Measurements from ENCODE around the gene MAFG. TPM values are rescaled to one million over a fixed set of nuclear protein-coding genes. Genes with fewer than 3 reads are reported as not detected.

Gene MAFG
- total and polyA plus RNA-seq, 9 of the 15 experiments (the other 6 are each of a cell fraction or from before 2014, with no cell fraction given): 1.1 to 58.1 (median 24.9) TPM

DNA sequence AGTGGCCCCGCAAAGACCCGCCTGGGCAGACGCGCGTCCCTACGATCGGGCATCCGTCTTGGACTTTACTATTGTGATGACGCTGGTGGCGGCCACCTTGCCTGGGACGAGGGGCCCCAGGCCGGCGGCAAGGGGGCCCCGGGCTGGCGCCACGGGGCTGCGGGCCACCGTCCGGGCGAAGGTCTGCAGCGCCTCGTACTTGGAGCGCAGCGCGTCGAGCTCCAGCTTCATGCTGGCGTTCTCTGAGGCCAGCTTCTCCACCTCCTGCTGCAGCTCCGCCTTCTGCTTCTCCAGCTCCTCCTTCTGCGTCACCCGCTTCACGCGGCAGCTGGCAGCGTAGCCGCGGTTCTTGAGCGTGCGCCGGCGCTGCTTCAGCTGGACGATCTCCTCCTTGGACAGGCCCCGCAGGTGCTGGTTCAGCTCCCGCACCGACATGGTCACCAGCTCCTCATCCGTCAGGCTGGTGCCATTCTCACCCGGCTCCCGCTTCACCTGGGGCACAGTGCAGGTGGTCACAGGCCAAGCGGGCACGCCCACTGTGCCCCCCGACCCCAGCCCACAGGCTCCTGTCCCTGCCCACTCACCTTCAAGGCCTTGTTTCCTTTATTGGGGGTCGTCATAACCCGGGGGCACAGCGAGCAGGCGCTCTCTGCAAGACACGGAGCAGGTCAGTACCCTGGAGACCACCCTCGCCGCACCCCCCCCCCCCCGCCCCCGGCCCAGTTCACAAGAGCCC lies 4.8 kb downstream of the MAFG start (continued):
- peak; percentile 29 for TF ChIP-seq CHD4 (IDR thresholded peaks at IDR 0.05; ENCODE audit: insufficient read depth, insufficient replicate concordance, low read depth, low read length, poor library complexity, severe bottlenecking)
- peak; percentile 69 for TF ChIP-seq BHLHE40 (IDR thresholded peaks at IDR 0.05; ENCODE audit: low read length)
- TF ChIP-seq, protein P1, sequence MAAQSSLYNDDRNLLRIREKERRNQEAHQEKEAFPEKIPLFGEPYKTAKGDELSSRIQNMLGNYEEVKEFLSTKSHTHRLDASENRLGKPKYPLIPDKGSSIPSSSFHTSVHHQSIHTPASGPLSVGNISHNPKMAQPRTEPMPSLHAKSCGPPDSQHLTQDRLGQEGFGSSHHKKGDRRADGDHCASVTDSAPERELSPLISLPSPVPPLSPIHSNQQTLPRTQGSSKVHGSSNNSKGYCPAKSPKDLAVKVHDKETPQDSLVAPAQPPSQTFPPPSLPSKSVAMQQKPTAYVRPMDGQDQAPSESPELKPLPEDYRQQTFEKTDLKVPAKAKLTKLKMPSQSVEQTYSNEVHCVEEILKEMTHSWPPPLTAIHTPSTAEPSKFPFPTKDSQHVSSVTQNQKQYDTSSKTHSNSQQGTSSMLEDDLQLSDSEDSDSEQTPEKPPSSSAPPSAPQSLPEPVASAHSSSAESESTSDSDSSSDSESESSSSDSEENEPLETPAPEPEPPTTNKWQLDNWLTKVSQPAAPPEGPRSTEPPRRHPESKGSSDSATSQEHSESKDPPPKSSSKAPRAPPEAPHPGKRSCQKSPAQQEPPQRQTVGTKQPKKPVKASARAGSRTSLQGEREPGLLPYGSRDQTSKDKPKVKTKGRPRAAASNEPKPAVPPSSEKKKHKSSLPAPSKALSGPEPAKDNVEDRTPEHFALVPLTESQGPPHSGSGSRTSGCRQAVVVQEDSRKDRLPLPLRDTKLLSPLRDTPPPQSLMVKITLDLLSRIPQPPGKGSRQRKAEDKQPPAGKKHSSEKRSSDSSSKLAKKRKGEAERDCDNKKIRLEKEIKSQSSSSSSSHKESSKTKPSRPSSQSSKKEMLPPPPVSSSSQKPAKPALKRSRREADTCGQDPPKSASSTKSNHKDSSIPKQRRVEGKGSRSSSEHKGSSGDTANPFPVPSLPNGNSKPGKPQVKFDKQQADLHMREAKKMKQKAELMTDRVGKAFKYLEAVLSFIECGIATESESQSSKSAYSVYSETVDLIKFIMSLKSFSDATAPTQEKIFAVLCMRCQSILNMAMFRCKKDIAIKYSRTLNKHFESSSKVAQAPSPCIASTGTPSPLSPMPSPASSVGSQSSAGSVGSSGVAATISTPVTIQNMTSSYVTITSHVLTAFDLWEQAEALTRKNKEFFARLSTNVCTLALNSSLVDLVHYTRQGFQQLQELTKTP (IDR thresholded peaks at IDR 0.05; ENCODE audit: low read depth in 1 of 2, partially characterized antibody in 2 of 2): no peak
- TF ChIP-seq, protein P2, sequence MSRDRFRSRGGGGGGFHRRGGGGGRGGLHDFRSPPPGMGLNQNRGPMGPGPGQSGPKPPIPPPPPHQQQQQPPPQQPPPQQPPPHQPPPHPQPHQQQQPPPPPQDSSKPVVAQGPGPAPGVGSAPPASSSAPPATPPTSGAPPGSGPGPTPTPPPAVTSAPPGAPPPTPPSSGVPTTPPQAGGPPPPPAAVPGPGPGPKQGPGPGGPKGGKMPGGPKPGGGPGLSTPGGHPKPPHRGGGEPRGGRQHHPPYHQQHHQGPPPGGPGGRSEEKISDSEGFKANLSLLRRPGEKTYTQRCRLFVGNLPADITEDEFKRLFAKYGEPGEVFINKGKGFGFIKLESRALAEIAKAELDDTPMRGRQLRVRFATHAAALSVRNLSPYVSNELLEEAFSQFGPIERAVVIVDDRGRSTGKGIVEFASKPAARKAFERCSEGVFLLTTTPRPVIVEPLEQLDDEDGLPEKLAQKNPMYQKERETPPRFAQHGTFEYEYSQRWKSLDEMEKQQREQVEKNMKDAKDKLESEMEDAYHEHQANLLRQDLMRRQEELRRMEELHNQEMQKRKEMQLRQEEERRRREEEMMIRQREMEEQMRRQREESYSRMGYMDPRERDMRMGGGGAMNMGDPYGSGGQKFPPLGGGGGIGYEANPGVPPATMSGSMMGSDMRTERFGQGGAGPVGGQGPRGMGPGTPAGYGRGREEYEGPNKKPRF (IDR thresholded peaks at IDR 0.05; ENCODE audit: low read depth, low read length): no peak
- TF ChIP-seq, protein P3, sequence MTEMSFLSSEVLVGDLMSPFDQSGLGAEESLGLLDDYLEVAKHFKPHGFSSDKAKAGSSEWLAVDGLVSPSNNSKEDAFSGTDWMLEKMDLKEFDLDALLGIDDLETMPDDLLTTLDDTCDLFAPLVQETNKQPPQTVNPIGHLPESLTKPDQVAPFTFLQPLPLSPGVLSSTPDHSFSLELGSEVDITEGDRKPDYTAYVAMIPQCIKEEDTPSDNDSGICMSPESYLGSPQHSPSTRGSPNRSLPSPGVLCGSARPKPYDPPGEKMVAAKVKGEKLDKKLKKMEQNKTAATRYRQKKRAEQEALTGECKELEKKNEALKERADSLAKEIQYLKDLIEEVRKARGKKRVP (CRISPR knock-in tag; IDR thresholded peaks at IDR 0.05): no peak
- TF ChIP-seq, protein P4, sequence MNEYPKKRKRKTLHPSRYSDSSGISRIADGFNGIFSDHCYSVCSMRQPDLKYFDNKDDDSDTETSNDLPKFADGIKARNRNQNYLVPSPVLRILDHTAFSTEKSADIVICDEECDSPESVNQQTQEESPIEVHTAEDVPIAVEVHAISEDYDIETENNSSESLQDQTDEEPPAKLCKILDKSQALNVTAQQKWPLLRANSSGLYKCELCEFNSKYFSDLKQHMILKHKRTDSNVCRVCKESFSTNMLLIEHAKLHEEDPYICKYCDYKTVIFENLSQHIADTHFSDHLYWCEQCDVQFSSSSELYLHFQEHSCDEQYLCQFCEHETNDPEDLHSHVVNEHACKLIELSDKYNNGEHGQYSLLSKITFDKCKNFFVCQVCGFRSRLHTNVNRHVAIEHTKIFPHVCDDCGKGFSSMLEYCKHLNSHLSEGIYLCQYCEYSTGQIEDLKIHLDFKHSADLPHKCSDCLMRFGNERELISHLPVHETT (CRISPR knock-in tag; conservative IDR thresholded peaks at IDR 0.05 in 1 of 2, IDR thresholded peaks at IDR 0.05 in 1 of 2): 0 out of 4 replicates have a peak, but pooled peaks of 1 of the 2 experiments have one; percentile 45
- TF ChIP-seq MEF2A (IDR thresholded peaks at IDR 0.05; ENCODE audit: control insufficient read depth, low read depth, low read length): no peak
- TF ChIP-seq, protein P5, sequence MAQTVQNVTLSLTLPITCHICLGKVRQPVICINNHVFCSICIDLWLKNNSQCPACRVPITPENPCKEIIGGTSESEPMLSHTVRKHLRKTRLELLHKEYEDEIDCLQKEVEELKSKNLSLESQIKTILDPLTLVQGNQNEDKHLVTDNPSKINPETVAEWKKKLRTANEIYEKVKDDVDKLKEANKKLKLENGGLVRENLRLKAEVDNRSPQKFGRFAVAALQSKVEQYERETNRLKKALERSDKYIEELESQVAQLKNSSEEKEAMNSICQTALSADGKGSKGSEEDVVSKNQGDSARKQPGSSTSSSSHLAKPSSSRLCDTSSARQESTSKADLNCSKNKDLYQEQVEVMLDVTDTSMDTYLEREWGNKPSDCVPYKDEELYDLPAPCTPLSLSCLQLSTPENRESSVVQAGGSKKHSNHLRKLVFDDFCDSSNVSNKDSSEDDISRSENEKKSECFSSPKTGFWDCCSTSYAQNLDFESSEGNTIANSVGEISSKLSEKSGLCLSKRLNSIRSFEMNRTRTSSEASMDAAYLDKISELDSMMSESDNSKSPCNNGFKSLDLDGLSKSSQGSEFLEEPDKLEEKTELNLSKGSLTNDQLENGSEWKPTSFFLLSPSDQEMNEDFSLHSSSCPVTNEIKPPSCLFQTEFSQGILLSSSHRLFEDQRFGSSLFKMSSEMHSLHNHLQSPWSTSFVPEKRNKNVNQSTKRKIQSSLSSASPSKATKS (CRISPR knock-in tag; IDR thresholded peaks at IDR 0.05): no peak
- TF ChIP-seq ZNF785 (CRISPR knock-in tag; IDR thresholded peaks at IDR 0.05): no peak
- peak; percentile 80 for TF ChIP-seq RBFOX2 (IDR thresholded peaks at IDR 0.05; ENCODE audit: low read depth, low read length)
- no peak for TF ChIP-seq ATF1 (CRISPR knock-in tag; IDR thresholded peaks at IDR 0.05)
- TF ChIP-seq ATF1 (tag; IDR thresholded peaks at IDR 0.05): peak; percentile 83
- TF ChIP-seq TAF15 (IDR thresholded peaks at IDR 0.05; ENCODE audit: low read depth, low read length): no peak
- TF ChIP-seq NFIC (IDR thresholded peaks at IDR 0.05): no peak
